GM19238 (cell line): ENCODE measurements around the gene SEC11A.
"Not testable (repeated sequence)": the region's sequence is repeated elsewhere in the genome, so short reads cannot be mapped to it uniquely, and the experiment has no call there.

Experiments
- DNase-seq: peaks from one replicate; pipeline ENCODE4 v3.0.0; 2011; ENCODE audit warnings: low spot score; ENCODE audit not compliant: insufficient read length

The SEC11A gene

DNA sequence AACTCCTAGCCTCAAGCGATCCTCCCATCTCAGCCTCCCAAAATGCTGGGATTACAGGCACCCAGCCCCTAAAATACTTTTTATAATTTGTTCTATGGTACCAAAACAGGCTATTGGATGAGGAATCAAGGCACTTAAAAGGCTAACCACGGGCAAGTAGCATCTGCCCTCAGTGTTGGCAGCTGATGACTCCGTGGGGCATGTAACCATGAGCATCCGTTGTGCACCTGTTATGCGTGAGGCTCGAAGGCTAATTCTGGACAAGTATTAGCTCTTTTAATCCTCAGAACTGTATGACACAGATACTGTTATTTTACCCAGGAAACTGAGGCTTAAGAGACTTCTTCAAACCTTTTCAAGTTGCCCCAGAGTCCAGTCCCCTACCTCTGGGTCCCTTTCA, 72.1 kb downstream of the SEC11A start:
- no peak for DNase-seq

DNA sequence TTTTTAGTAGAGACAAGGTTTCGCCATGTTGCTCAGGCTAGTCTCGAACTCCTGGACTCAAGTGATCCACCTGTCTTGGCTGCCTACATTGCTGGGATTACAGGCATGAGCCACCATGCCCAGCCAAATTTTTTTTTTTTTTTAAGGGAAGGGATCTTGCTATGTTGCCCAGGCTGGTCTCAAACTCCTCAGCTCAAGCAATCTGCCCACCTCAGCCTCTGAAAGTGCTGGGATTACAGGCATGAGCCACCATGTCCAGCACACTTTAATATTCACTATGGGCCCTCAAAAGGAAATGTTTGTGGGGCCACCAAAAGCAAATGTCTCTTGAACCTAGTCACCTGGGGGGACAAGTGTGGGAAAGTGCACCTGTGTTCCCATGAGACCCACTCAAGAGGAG, 73.3 kb downstream of the SEC11A start:
- DNase-seq = not testable (repeated sequence)

DNA sequence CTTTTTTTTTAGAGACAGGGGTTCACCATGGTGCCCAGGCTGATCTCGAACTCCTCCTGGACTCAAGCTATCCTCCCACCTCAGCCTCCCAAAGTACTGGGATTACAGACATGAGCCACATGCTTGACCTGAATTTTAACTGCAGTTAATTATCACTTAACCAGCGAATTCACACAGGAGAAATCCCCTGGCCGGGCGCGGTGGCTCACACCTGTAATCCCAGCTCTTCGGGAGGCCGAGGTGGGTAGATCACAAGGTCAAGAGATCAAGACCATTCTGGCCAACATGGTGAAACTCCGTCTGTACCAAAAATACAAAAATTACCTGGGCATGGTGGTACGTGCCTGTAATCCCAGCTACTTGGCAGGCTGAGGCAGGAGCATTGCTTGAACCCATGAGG, 74.1 kb downstream of the SEC11A start:
- not testable (repeated sequence) for DNase-seq

DNA sequence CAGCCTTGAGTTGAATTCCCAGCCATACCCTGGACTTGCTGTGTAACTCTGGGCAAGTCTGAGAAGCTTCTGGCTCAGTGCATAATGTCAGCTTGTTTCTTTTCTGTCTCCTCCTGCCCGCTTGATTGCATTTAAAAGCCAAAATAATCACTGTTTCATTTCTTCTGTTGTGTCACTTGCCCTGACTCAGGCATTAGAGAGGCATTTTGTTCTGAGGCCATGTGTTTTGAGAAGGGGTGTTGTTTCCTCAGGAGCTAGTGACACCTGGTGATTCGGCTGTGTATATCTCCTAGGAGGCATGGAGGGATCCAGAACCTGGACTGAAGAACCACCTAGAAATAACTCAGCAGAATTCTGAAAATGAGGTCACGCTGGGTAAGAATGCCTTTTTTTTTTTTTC, 77.8 kb downstream of the SEC11A start:
- DNase-seq = no peak

DNA sequence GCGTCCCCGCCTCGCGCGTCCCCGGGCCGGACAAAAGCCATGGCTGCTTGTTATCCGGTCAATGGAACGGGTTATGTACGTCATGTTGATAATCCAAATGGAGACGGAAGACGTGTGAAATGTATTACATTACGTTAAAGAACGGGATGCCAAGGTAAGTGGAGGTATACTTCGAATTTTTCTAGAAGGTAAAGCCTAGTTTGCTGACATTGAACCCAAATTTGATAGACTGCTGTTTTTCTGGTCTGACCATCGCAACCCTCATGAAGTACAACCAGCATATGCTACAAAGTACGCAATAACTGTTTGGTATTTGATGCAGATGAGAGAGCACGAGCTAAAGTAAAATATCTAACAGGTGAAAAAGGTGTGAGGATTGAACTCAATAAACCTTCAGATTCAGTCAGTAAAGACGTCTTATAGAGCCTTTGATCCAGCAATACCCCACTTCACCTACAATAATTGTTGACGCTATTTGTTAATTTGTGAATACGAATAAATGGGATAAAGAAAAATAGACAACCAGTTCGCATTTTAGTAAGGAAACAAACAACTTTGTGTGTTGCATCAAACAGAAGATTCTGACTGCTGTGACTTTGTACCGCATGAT, 81.6 kb downstream of the SEC11A start:
- no peak for DNase-seq

DNA sequence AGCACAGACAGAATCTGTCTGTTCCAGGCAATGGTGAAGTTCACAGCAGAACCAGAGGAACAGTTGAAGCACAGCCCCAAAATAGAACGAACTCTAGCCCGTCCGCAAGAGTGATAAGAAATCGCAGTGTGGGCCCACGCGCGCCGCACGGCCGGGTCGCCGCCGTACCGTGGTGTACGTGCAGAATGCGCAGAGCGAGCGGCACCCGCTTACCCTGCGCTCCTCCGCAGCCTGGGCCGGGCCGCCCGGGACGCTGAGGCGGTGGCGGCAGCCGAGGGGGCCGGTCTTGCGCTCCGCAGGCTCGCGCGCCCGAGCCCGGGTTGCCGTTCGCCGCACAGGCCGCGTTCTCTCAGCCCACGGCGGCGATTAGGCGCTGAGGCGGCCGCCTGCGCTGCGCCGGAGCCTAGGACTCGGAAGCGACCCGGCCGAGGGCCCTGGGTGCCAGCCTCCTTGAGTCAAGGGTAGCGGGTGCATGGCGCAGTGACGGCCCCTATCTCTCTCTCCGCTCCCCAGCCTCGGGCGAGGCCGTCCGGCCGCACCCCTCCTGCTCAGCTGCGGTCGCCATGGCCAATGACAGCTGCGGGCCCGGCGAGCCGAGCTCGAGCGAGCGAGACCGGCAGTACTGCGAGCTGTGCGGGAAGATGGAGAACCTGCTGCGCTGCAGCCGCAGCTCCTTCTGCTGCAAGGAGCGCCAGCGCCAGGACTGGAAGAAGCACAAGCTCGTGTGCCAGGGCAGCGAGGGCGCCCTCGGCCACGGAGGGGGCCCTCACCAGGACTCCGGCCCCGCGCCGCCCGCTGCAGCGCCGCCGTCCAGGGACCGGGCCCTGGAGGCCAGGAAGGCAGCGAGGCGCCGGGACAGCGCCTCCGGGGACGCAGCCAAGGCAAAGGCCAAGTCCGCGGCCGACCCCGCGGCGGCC, 82.4 kb downstream of the SEC11A start:
- peak; percentile 15 for DNase-seq

DNA sequence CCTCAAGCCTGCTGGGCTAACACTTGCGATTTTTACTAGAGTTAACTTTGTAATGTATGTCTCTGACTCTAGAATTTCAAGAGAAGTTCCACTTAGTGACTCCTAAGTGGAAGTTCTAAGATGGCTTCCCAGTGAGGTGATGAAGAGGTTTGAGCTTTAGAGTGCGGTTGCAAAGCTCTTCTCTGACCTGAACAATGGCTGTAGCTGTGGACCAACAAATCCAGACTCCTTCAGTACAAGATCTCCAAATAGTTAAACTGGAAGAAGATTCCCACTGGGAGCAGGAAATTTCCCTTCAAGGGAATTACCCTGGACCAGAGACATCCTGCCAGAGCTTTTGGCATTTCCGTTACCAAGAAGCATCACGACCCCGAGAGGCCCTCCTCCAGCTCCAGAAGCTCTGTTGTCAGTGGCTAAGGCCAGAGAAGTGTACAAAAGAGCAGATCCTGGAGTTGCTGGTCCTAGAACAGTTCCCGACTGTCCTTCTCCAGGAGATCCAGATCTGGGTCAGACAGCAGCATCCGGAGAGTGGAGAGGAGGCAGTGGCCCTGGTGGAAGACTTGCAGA, 84.2 kb downstream of the SEC11A start:
- DNase-seq = no peak

DNA sequence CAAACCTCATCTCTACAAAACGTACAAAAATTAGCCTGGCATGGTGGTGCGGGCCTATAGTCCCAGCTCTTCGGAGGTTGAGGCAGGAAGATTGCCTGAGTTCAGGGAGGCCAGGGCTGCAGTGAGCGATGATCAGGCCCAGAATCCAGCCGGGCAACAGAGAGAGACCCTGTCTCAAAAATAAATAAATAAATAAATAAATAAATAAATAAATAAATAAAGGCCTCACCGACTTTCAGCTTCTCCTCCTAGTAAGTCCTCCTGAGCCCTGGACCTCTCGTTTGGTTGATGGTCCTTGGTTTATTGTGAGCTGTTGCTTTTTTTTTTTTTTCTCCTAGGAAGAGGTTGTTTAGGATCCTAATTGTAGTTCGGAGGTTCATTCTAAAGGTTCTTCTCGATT, 86.9 kb downstream of the SEC11A start:
- no peak for DNase-seq

DNA sequence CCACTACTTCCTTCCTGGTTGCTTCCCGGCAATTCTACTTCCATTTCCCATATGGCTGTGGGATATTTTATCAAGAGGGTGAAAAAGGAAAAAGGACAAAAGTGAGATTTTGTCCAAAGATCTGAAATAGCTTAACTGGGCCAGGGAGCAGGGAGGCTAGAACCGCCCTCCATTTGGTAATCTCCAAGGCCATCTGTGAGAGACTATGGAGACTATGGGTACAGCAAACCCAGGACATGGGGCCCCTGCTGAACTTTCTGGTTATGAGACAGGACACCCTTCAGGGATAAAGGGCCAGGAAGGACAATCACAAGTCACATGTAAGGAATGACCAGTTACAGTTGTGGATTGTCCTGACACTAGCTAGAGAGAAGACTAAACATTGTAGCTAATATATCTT, 90.8 kb downstream of the SEC11A start:
- DNase-seq = no peak

DNA sequence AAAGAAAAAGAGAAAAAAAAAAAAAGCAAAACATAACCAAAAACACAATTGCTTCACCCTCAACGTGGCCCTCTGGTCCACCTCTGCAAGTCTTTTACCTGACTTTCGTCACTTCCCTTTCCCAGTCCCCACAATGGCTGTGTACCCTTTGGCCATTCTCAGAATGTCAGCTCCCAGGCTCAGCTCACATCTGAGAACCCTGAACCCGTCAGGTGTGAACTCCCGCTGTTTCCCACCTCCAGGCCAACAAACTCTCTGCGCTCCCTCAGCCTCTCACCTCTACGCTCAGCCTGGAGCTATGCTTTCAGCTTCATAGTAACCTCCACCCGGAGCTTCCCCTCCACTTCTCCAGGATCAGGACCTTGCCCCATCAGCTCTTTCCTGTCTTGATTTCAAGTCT, 91.6 kb downstream of the SEC11A start:
- DNase-seq = no peak

DNA sequence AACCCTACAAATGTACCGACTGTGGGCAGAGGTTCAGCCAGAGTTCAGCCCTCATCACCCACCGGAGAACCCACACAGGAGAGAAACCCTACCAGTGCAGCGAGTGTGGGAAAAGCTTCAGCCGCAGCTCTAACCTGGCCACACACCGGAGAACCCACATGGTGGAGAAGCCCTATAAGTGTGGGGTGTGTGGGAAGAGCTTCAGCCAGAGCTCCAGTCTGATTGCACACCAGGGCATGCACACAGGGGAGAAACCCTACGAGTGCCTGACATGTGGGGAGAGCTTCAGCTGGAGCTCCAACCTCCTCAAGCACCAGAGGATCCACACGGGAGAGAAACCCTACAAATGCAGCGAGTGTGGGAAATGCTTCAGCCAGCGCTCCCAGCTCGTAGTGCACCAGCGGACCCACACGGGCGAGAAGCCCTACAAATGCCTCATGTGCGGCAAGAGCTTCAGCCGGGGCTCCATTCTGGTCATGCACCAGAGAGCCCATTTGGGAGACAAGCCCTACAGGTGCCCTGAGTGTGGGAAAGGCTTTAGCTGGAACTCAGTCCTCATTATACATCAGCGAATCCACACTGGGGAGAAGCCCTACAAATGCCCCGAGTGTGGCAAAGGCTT, 94.5 kb downstream of the SEC11A start:
- no peak for DNase-seq

DNA sequence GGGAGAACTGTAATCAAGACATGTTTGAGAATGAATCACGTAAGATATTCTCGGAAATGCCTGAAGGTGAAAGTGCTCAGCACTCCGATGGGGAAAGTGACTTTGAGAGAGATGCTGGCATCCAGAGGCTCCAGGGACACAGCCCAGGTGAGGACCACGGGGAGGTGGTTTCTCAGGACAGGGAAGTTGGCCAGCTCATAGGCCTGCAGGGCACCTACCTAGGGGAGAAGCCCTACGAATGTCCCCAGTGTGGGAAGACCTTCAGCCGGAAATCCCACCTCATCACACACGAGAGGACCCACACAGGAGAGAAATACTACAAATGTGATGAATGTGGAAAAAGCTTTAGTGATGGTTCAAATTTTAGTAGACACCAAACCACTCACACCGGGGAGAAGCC, 95.3 kb downstream of the SEC11A start:
- no peak for DNase-seq
